DMS 273 (cell line): Measurements from ENCODE around the gene KCNK1.
"Not testable (repeated sequence)": the region's sequence is repeated elsewhere in the genome, so short reads cannot be mapped to it uniquely, and the experiment has no call there.

Source experiments
- DNase-seq: peaks from one replicate; lab custom pipeline; 2025; ENCODE audit not compliant: unreplicated experiment; lab: John Stamatoyannopoulos, UW

KCNK1 gene

DNA sequence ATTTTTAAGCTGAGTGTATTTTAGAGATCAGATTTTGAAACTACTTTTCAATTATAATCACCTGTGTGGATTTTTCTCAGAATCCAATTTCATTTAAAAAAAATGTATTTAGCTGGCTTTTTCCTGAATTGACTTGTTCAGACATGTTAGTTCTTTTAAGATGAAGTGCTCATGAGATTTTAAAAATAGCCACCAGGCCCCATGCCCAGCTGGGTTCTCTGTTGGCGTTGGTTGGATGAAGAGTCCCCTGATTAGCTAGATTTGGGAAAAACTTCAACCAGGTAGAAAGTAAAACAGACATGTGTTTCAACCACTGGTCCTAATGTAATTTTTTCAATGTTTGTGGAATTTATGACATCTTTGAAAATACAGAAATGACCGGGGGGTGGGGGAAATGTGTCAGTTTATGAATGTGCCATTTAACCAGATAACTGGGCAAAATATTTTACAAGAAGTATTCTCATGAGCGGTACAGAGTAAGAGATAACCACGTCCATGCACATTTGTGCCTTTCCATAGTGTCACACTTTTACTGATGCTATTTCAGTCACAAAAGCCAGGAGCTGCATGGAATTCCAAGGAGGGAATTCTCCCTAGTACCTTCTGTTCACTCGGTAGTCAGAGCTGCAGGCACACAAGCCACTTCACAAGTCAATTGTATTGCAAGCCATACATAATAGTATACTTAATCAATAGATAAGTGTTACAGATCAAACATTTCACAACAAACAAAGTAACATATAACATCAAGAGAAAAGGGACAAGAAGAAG lies 51.1 kb downstream of the KCNK1 start:
- DNase-seq = no peak

DNA sequence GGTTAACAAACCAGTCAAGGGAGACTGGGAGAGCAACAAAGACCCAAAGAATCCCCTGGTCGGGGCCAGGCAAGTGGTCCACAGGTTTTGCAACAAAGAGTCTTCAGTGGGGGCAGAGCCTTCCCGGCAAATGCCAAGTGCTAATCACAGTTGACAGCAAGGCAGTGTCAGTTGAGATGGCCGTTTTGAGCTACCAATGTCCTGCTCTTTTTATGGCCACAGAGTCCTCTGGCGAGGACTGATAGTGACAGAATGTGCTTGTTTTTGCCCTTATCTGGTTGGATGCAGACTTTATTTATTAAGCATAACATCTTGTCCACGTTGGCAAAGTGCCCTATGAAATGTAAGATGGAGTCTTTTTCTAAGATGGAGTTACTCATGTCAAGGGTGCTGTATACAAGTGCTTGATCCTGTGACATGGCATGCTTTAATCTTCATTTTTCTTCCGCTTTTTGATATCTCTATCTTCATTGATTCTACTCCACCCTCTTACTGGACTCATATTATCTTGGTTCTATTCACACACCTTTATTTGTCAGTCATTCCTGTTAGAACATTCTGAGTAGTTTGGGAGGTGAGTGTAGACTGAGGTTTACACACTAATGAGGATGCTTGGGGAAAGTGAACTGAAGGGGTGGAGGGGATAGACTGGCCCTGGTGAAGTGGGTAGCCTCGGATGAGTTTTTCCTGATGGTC lies 51.8 kb downstream of the KCNK1 start:
- DNase-seq = no peak

DNA sequence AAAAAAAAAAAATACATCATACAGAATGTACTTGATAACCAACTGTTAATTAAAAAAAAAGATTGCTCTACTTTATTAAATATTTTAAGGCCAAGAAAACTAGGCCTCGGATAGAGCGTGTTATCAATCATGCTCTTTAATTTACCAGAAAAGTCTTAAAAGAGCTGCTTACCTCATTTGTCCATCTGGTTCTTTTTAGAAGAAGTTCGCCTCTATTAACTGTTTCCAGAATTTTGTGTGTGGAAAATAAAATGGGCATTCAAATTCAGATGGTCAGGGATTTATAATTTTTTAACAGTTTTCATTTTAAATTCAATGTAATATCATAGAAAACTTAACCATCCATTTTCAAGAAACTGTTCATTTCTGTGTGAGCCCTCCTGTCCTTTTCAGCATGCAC lies 53.8 kb downstream of the KCNK1 start:
- DNase-seq = no peak

DNA sequence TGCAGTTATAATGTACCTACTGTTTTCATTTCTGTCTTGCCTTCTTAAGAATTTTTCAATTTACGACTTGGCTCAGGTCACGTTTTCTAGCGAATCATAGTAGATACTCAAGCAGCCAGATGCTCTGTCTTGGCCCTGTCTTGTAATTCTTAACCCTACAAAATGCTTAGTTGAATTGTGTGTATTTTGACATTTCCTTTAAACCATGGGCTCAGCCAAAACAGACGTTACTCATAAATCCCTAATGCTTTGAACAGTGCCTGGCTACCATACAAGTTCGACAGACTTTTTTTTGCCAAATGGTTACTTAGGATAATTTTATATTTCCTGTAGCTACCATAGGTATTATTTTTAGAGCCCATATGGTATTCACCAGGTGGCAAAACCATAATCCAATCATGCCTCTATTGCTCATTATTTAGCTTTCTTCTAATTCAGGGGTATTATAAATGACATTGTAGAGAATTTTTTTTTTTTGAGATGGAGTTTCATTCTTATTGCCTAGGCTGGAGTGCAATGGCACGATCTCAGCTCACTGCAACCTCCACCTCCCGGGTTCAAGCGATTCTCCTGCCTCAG lies 54.3 kb downstream of the KCNK1 start:
- peak; percentile 16 for DNase-seq

DNA sequence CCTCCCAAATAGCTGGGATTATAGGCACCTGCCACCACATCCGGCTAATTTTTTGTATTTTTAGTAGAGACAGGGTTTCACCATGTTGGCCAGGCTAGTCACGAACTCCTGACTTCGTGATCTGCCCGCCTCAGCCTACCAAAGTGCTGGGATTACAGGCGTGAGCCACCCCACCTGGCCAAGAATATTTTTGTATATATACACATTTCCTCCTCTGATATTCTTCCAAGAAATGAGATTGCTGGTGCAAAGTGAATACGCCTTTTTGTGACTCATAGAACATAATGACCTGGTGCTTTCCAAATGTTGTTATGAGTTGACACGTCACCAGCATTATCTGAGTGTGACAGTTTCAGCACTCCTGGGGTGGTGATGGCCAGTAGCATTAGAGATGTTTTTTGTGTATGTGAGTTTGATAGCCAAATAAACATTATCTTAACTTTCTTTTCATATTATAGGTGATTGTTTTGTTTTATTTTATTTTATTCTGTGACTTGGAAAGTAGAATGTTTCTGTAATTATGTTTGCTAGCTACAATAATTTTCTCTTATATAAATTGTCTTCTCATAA lies 54.9 kb downstream of the KCNK1 start:
- DNase-seq = no peak

DNA sequence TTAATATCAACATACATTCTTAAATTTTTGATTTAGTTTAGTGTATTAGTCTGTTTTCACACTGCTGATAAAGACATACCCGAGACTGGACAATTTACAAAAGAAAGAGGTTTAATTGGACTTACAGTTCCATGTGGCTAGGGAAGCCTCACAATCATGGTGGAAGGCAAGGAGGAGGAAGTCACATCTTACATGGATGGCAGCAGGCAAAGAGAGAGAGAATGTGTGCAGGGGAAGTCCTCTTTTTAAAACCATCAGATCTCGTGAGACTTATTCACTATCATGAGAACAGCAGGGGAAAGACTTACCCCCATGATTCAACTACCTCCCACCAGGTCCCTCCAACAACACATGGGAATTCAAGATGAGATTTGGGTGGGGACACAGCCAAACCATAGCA lies 56.5 kb downstream of the KCNK1 start:
- DNase-seq = not testable (repeated sequence)

DNA sequence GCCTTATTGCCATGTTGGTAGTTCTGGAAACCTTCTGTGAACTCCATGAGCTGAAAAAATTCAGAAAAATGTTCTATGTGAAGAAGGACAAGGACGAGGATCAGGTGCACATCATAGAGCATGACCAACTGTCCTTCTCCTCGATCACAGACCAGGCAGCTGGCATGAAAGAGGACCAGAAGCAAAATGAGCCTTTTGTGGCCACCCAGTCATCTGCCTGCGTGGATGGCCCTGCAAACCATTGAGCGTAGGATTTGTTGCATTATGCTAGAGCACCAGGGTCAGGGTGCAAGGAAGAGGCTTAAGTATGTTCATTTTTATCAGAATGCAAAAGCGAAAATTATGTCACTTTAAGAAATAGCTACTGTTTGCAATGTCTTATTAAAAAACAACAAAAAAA lies 57.4 kb downstream of the KCNK1 start:
- no peak for DNase-seq

DNA sequence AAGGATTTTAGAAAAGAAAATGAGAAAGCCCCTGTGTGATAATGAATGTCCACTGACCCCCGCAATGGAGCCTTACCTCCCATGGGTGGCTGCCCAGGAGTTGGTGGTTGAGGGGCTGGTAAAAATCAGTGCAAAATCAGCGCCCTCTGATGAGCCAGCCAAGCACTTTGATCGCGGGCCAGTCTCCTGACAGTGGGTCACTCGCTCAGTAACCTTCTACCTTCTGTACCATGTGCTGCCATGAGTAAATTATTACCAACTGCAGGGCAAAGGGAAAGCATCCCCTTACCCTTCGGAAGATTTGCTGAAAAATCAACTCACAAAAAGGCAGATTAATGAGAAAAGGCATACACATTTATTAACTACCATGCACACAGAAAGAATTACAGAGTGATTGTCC lies 58.8 kb downstream of the KCNK1 start:
- DNase-seq = no peak

DNA sequence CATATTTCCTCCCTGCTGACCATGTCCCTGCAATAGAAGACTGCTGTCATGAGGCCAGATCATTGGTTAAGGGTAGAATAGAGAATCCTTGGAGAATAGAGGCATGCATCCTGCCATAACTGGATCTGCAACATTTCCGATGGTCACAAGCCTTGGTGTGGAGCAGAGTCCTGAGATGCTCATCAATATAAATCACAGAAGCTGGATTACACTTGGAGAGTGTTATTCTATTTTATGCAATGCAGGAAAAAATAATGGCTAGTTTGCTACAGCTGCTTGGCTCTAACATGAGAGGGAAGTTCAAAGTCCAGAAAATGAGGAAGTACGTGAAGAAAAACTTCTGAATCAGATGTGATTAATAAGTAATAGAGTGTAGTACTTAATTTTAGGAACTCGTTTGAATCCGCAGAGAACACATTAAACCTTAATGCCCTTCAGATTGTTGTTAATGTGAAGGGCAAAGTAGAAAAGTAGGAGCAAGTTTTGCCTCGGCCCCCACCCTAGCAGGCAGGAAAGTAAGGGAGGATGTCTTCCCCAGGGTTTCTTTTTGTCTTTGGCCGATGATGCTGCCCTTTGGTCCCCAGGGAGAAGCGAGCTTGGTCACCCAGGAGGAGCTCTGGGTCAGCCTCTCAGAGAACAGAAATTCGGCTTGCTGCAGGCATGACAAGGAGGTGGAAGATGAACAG lies 59.5 kb downstream of the KCNK1 start:
- DNase-seq = no peak

DNA sequence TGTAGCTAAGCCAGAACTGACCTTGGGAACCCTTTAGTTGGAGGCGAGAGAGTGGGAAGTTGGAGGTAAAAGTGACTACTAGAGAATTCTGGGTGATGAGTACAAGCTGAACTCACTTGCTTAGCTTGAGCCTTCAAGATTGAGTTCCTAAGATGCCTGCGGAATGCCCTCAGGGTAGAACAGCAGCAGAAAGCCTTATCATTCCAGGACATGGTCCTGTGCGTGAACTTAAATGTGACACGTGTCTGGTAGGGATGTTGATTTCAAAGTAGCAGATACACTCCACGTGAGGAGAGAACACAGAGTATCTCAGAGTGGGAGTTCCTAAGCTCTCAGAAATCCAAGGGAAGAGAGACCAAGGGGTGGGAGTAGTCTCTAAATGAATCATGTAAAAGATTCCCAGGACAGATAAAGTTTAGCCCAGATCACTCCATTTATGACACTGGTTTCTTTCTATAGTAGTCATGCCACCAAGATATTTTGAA lies 60.1 kb downstream of the KCNK1 start:
- no peak for DNase-seq

DNA sequence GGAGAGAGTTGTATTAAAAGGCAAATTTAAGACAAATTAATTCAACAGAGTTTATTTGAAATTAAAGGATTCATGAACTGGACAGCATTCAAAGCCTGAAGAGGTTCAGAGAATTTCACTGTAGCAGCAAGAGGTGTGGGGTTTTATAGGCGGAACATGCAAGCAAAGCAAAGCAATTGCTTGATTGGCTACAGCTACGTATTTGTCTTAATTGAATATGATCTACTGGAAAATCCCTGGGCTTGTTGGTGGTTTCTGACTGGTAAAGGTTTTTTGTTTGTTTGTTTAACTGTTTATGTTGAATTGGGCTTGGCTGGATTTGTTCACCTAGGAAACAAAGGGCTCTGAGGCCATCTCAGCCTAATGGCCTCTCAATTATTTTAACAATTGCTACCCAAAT lies 61.5 kb downstream of the KCNK1 start:
- no peak for DNase-seq

DNA sequence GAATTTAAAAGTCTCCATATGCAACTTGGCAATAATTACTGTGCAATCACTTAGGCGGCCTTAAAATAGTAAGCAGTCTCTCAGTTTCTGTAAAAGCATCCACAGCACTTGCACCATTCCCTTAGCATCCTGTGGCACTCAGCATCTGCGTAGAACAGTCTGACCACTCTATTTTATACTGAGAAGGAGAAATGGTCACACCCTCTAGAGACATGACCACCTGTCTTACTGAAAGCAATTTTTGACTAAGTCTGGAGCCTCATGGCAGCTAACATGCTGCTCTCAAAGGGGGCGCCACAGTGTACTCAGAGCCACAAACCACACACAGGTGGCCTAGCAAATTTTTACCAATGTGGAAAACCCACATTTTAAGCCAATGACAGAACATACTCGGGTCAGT lies 62.0 kb downstream of the KCNK1 start:
- DNase-seq = no peak

DNA sequence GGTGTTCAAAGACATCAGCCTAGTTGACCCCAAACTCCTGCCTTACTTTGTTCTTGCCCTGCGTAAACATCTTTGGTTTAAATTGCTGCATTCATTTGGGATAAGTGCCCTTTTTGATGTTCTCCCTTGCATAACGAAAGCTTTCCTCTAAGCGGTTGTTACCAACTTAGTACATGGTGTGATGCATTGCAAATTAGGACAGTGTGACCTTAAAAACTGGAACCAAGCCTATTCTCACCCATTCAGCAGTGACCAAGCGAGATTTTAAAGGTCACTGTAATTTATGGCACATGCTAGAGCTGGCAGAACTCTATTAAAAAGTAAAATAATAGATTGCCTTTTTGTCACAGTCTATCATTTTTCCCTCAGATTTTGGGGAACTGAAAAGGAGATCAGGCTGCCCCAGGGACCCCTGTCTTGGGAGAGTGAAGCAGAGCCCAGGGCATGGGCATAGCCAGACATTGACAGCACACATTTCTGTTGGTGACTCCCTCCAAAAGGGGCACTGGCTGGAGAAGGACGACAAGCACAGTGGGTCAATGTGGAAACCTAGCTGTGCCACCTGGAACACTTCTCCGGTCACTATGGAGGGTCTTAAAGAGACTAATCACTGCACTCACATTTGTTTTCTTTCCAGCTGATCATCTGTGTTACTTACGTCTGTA lies 63.9 kb downstream of the KCNK1 start:
- DNase-seq = no peak

DNA sequence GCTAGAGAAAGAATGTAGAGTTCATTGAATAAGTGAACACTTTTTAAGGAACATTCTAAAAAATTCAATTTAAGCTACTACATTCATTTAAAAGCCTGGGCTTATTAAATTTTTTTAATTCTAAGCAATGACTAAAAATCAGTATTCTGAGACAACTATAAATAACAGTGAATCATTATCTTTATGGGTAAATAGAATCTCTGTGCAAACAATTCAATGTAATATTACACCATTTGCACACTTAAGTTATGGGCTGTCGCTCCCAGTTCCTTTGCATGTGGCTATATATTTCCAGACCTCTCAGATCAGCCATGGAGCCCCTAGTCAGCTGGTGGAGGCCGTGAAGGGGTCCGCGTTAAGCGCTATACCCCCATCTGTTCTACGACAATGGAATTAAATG lies 65.1 kb downstream of the KCNK1 start:
- DNase-seq = no peak

DNA sequence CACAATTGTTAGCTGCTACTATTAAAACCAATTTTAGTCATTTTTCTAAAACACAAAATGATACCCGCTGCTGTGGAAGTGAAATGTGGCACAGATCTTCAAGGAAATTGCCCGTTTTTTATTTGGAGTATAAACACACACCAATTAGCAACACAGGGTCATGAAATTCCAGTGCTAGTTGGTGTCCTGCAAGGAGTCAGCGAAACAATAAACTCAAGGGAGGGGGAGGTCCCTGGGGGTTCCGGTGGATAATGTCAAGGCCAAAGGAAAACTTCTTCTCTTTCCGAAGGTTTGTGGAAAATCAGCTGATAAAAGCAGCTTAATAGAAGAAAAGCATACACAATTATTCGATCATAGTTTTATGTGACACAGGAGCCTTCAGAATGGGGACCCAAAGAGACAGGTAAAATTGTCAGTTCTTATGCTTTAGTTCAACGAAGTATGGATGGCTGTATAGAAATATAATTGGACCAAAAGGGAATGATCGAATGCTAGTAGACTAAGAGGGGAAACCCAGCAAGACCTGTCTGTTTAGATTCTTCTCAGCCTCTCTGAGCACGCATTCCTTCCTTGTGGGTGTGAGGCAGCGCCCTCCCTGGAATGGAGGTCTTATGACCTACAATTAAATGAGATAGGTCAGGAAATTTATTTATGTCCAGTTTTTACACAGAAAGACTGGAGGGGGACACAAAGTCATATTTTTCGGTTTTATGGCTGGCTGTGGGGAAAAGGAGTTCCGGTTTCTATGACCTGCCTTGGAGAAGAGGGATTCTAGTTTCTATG lies 65.9 kb downstream of the KCNK1 start:
- no peak for DNase-seq

DNA sequence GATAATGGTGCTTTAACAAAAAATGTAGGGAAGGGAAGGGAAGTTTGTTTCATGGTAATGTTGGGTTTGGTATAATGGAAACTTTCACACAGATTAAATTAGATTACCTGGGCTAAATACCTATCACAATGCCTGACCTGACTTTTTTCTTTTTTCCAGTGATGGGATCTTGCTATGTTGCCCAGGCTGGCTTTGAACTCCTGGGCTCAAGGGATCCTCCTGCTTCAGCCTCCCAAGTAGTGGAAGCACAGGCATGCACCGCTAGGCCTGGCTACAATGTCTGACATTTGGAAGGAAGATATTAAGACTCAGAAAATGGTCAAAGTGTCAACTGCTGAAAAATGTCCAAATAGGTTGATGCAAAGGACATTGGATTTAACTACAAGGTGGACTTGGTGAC lies 67.4 kb downstream of the KCNK1 start:
- no peak for DNase-seq

DNA sequence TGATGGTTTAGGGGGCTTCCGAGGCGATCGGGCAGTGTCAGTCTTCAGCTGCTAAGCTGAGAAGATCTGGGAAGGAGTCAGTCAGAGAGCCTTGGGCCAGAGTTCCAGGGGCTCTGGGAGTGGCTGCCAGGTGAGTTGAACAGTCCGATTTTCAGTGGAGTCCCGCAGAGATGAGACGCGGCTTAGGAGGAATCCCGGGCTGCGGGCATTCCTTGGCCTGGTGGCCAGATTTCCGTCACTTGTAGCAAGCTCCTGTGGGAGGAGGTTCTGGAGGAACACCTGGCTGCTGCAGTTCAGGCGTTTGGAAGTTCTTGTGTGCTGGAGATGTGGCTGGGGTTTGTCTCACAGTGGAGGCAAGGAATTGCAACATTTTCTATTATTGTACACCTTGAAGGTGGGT lies 72.7 kb downstream of the KCNK1 start:
- not testable (repeated sequence) for DNase-seq

DNA sequence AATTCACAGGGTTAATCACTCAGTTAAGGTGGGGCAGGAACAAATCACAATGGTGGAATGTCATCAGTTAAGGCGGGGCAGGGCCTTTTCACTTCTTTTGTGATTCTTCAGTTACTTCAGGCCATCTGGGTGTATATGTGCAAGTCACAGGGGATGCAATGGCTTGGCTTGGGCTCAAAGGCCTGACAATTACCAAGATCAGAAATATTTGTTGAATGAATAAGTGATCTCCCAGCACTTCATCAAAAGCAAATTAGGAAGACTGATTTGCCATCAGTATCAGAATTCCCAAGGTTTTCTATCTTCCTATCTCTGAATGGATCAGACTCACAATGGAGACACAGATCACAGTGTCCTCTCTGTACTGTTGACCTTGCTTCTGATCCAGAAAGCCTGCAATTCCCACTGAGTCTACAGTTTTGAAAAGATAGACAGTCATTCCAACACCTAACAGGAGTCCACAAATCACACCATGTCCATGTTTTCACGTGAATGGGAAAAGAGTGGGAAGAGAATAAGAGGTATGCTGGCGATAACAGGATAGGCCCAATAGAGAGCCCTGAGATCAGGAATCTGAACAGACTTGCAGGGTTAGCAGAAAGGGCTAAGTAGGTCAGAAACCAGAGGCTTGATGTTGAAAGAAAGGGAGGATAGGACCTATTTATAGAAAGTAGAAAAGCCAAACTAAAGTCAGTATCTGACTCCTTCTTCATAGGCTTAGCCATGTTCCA lies 75.3 kb downstream of the KCNK1 start:
- no peak for DNase-seq

DNA sequence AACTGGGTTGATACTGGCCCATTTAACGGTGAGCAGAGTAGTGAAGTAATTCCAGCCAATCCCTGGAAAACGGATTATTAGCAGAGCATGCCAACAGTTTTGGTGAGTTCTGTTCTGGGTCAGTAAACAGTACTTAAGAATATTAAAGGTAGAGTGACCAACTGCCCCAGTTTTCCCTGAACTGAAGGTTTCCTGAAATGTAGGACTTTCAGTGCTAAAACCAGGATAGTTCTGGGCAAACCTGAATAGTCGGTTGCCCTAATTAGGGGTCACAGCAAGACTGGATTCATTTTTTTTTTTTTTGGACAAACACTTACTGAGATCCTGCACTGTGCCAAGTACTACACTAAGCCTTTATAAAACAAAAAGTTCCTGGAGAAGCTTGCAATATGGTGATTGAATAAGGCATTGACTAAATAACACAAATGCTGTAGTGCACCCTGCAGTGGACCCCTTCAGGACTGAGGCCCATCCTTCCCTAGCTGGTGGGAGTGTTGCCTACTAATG lies 75.9 kb downstream of the KCNK1 start:
- no peak for DNase-seq
